ENCODE data around the gene MCCC1. TPM values are rescaled to one million over a fixed set of nuclear protein-coding genes. Genes with fewer than 3 reads are reported as not detected.

The MCCC1 gene
- 7.8 to 10.0 TPM (median 9.2 TPM) in 5 replicates for total RNA-seq (2022; extraction: Qiagen RNA extraction)

GRCh38 chr3:183099026-183099837 lies at the start of gene MCCC1:
TSS of gene MCCC1 (minus strand) at chr3:183099496. CDS start at chr3:183099440, 56 bp downstream.

GRCh38 chr3:182980204-182981037 lies 118.9 kb downstream of the MCCC1 start, which contains the start of gene DCUN1D1:
TSS of gene DCUN1D1 (minus strand) at chr3:182980538. CDS start at chr3:182980489, 49 bp downstream.

Other genes starting within 250 kb of the MCCC1 start
- gene DCUN1D1, start 119.0 kb downstream of the MCCC1 start, total RNA-seq (2022; extraction: Qiagen RNA extraction) = 18.8 to 25.6 TPM (median 22.1 TPM) in 5 replicates
- gene LAMP3, start 63.2 kb upstream of the MCCC1 start, total RNA-seq (2022; extraction: Qiagen RNA extraction) = 0.11 to 0.27 TPM (median 0.21 TPM) in 5 replicates
- 20.1 to 29.7 TPM (median 24.4 TPM) in 5 replicates for gene B3GNT5, start 153.8 kb upstream of the MCCC1 start, total RNA-seq (2022; extraction: Qiagen RNA extraction)

Data from A549 treated with dexamethasone at 1 μM for 4 hours (cell line).